Kidney epithelial cell (primary cell): ENCODE results near the gene GNL3. TPM values are rescaled to one million over a fixed set of nuclear protein-coding genes. Genes with fewer than 3 reads are reported as not detected.
A peak's percentile ranks its signal among the peaks of the same experiment; 100 is the strongest.

Source experiments
- DNase-seq: peaks from one replicate; pipeline ENCODE4 v3.0.0-alpha.2; 2010; ENCODE audit warnings: low read depth
- H3K27me3 ChIP-seq: 2 replicates; pipeline ENCODE4 v1.6.0; 2011; ENCODE audit warnings: low read length; ENCODE audit not compliant: control insufficient read depth, insufficient read depth
- H3K36me3 ChIP-seq: 2 replicates; pipeline ENCODE4 v1.5.1; 2011; ENCODE audit warnings: low read length; ENCODE audit not compliant: control insufficient read depth, insufficient read depth
- H3K4me3 ChIP-seq: 2 replicates; pipeline ENCODE4 v1.5.1; 2011; ENCODE audit warnings: low read depth, mild to moderate bottlenecking, control low read depth, low read length
- CTCF ChIP-seq: IDR thresholded peaks from 2 replicates; pipeline ENCODE4 v1.5.1; 2011; ENCODE audit warnings: mild to moderate bottlenecking, moderate library complexity, low read length, control low read depth, inconsistent platforms; ENCODE audit not compliant: insufficient read depth, poor library complexity, severe bottlenecking
- total RNA-seq: library from RNA; depleted of rRNA; stranded (reverse); fragments of >200 nt; gene quantifications from 2 replicates; pipeline ENCODE4 v1.2.3, GENCODE V29; 2015

The GNL3 gene
- total RNA-seq: 109 and 135 TPM in 2 replicates

GRCh38 chr3:52685709-52686691 lies at the start of gene GNL3, which contains the start of gene PBRM1:
GNL3 (plus strand) TSS chr3:52686032; CDS start chr3:52686093, 61 bp downstream.
PBRM1 (minus strand) TSS chr3:52685913.
- peak; percentile 73 for DNase-seq
- H3K27me3 ChIP-seq: no peaks in the 10 kb centered on the region
- H3K4me3 ChIP-seq: peak within 1 kb of the TSS; percentile 74
- TF ChIP-seq CTCF: no peak
- H3K36me3 ChIP-seq: peaks cover 6% of the 10 kb centered on the region

GRCh38 chr3:52636673-52637072 lies 49.2 kb upstream of the GNL3 start:
- no peak for DNase-seq

GRCh38 chr3:52645549-52645948 lies 40.3 kb upstream of the GNL3 start:
- no peaks in the 10 kb centered on the region for H3K27me3 ChIP-seq
- H3K4me3 ChIP-seq: no peak overlapping the region
- H3K36me3 ChIP-seq: peaks cover 1% of the 10 kb centered on the region
- TF ChIP-seq CTCF: no peak
- no peak for DNase-seq

More at GRCh38 chr3:52636673-52637072, 49.2 kb upstream of the GNL3 start:
- TF ChIP-seq CTCF: no peak
- no peaks in the 10 kb centered on the region for H3K36me3 ChIP-seq
- no peaks in the 10 kb centered on the region for H3K27me3 ChIP-seq
- H3K4me3 ChIP-seq: no peak overlapping the region

GRCh38 chr3:52649461-52650210 lies 36.2 kb upstream of the GNL3 start:
- H3K27me3 ChIP-seq: no peaks in the 10 kb centered on the region
- TF ChIP-seq CTCF: no peak
- no peaks in the 10 kb centered on the region for H3K36me3 ChIP-seq
- no peak for DNase-seq
- H3K4me3 ChIP-seq: no peak overlapping the region

- Histone ChIP-seq H3K27me3 (no peaks in the 10 kb centered on the region), H3K36me3 (no peaks in the 10 kb centered on the region), H3K4me3 (no peak overlapping the region)
- no peak for TF ChIP-seq CTCF
- no peak for DNase-seq
Measured at GRCh38 chr3:52650439-52650838, 35.4 kb upstream of the GNL3 start.
